Measurements from ENCODE around the gene MTTP.

DNA sequence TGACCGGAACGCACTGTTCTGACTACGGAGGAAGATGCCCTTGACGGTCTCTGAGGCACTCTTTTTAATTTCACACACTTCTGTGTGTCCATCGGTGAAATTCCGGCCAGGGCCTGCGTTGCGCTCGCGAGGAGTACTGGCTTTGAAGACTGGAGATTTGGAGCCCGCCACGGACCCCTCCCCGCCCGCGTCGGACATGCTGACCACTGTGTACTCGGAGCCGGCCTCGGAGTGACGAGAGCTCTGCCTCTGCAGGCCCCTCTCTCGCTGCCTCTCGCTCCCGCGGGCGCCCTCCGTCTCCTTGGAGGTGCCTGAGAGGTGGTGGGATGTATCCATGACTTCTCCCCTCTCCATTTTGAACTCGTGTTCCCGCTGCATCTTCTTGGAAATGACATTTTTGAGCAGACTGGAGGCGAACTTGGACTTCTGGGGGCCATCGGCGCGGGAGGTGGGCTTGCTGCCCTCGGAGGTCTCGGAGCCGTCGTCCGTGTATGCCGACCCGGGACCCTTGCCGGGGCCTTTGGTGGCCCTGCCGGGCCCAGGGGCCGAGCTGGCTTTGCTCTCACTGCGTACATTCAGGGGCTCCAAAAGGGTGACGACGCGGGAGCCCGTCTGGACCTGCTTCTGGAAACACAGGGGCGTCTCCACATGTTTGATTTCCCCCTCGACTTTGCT, 77.3 kb downstream of the MTTP start:
- TF ChIP-seq, protein P1, sequence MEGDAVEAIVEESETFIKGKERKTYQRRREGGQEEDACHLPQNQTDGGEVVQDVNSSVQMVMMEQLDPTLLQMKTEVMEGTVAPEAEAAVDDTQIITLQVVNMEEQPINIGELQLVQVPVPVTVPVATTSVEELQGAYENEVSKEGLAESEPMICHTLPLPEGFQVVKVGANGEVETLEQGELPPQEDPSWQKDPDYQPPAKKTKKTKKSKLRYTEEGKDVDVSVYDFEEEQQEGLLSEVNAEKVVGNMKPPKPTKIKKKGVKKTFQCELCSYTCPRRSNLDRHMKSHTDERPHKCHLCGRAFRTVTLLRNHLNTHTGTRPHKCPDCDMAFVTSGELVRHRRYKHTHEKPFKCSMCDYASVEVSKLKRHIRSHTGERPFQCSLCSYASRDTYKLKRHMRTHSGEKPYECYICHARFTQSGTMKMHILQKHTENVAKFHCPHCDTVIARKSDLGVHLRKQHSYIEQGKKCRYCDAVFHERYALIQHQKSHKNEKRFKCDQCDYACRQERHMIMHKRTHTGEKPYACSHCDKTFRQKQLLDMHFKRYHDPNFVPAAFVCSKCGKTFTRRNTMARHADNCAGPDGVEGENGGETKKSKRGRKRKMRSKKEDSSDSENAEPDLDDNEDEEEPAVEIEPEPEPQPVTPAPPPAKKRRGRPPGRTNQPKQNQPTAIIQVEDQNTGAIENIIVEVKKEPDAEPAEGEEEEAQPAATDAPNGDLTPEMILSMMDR (IDR thresholded peaks at IDR 0.05) = no peak
- TF ChIP-seq ZFX (IDR thresholded peaks at IDR 0.05; ENCODE audit: borderline replicate concordance) = no peak
